Right lobe of liver (tissue), 6 donors: ENCODE results near the gene LAT. TPM values are rescaled to one million over a fixed set of nuclear protein-coding genes. Genes with fewer than 3 reads are reported as not detected.
A peak's percentile ranks its signal among the peaks of the same experiment; 100 is the strongest.

Experiments used
- ATAC-seq, 4 donors: fragments of 200-7000 bp; cut with Tn5 transposase; one replicate each; pipeline ENCODE4 v1.9.1; 2020; ENCODE audit warnings: mild to moderate bottlenecking in 4 of 4, moderate library complexity in 4 of 4
- DNase-seq, 3 donors: peaks; one replicate each; pipeline ENCODE4 v3.0.0-alpha.2; 2020
- H3K27ac ChIP-seq, 3 donors: fragments of 200-600 bp; one replicate each; pipeline ENCODE4 v1.8.0; 2022
- H3K27me3 ChIP-seq, 2 donors: fragments of 200-600 bp; one replicate each; pipeline ENCODE4 v1.8.0; 2022
- H3K36me3 ChIP-seq, 4 donors: fragments of 200-600 bp; sonication (generic) in 1 of 4; one replicate each; pipeline versions ENCODE4 v1.5.1 to v1.8.0; 2017 to 2022; ENCODE audit warnings: control low read depth in 1 of 4
- H3K4me1 ChIP-seq, 4 donors: fragments of 200-600 bp; sonication (generic) in 1 of 4; one replicate each; pipeline versions ENCODE4 v1.5.1 to v1.8.0; 2017 to 2022; ENCODE audit warnings: control low read depth in 1 of 4
- H3K4me3 ChIP-seq, 3 donors: fragments of 200-600 bp; one replicate each; pipeline ENCODE4 v1.8.0; 2022
- H3K9me3 ChIP-seq, 4 donors: fragments of 200-600 bp; sonication (generic) in 1 of 4; one replicate each; pipeline versions ENCODE4 v1.5.1 to v1.8.0; 2017 to 2022; ENCODE audit warnings: control low read depth in 1 of 4
- CTCF ChIP-seq, 4 donors: fragments of 200-600 bp in 3 of 4; fragments of 450-650 bp in 1 of 4; IDR thresholded peaks; one replicate each; pipeline versions ENCODE4 v1.5.1 to v1.8.0; 2016 to 2022; ENCODE audit warnings: antibody characterized with exemption in 4 of 4, mild to moderate bottlenecking in 2 of 4
- POLR2A ChIP-seq: fragments of 450-650 bp; IDR thresholded peaks from one replicate; pipeline ENCODE4 v1.6.1; 2017; ENCODE audit warnings: antibody characterized with exemption, mild to moderate bottlenecking
- WGBS: methylation state at CpG from one replicate; pipeline ENCODE4 v1.1.6; 2018; ENCODE audit warnings: low coverage, low lambda C conversion rate; ENCODE audit not compliant: insufficient coverage; ENCODE audit errors: missing lambda C conversion rate; 5-methylcytosine and 5-hydroxymethylcytosine counted together
- intact Hi-C, 2 donors: fragments of 100-400 bp; cut with DNase I; formaldehyde crosslinking; loops; one replicate each; pipeline versions ENCODE4 v1.11.2 to v1.14.1; 2022
- total RNA-seq, 6 experiments: library from RNA; depleted of rRNA in 2 of 6; stranded (reverse); fragments of >200 nt in 2 of 6; fragmentation: NEBNext Ultra II Directional in 3 of 6; extraction: Animal tissue kit (Norgen Biotek cat#: 25700) in 3 of 6; gene quantifications; one replicate each; pipeline versions ENCODE4 v1.1.0 to v1.2.4, GENCODE V29; 2016 to 2023
- donor health status: DM: no; HTN: yes; CAD: no.
- donor health status: DM: no; HTN: no; CAD: no.
- donor health status: DM: no; HTN: no; CAD: no.
- donor health status: DM: no; HTN: yes; CAD: no.
- donor health status: DM: no; HTN: yes; CAD: no.

Gene LAT
- total RNA-seq, 6 experiments from 2014 or later: 1.8 to 5.2 (median 3.1) TPM

GRCh38 chr16:29012913-29013553 is 28.2 kb downstream of the LAT start:
- Histone ChIP-seq H3K4me1 (peaks cover 0 to 17% (median 0%) of the 10 kb centered on the region in 4 donors), H3K27ac (peak overlapping the region in 1 of 3 donors; percentile 58), H3K4me3 (no peak overlapping the region), H3K9me3 (no peaks in the 10 kb centered on the region), H3K27me3 (no peaks in the 10 kb centered on the region), H3K36me3 (no peaks in the 10 kb centered on the region)
- 64% methylated on average over 9 of the region's 9 CpGs for WGBS
- ATAC-seq: no peak
- TF ChIP-seq CTCF (IDR thresholded peaks at IDR 0.05) (no peak), POLR2A (no peak)
- intact Hi-C loops: no loop called here
- DNase-seq: no peak

- no peak overlapping the region for H3K4me3 ChIP-seq
- H3K27ac ChIP-seq: peak overlapping the region in 1 of 3 donors; percentile 57
- no peaks in the 10 kb centered on the region for H3K27me3 ChIP-seq
- DNase-seq (no peak), ATAC-seq (peak; percentile 14 to 55 (median 40))
- no peaks in the 10 kb centered on the region for H3K36me3 ChIP-seq
- TF ChIP-seq CTCF (IDR thresholded peaks at IDR 0.05) (no peak), POLR2A (no peak)
- WGBS: 58% methylated on average over 3 of the region's 3 CpGs
- no peaks in the 10 kb centered on the region for H3K9me3 ChIP-seq
- peaks cover 0 to 17% (median 0%) of the 10 kb centered on the region in 4 donors for H3K4me1 ChIP-seq
- intact Hi-C loops: no loop called here
Observed at GRCh38 chr16:29014561-29015069, 29.8 kb downstream of the LAT start.

- Histone ChIP-seq H3K9me3 (no peaks in the 10 kb centered on the region), H3K4me1 (no peaks in the 10 kb centered on the region), H3K36me3 (no peaks in the 10 kb centered on the region), H3K27me3 (no peaks in the 10 kb centered on the region), H3K4me3 (no peak overlapping the region), H3K27ac (no peak overlapping the region)
- intact Hi-C loops: no loop called here
- 72% methylated on average over 4 of the region's 5 CpGs for WGBS
- no peak for ATAC-seq
- TF ChIP-seq POLR2A: no peak
- TF ChIP-seq CTCF (IDR thresholded peaks at IDR 0.05): no peak
- no peak for DNase-seq
Observed at GRCh38 chr16:29022196-29022595, 37.3 kb downstream of the LAT start.

GRCh38 chr16:29023279-29024277 is 38.7 kb downstream of the LAT start:
- no peaks in the 10 kb centered on the region for H3K4me1 ChIP-seq
- no peak for TF ChIP-seq CTCF (IDR thresholded peaks at IDR 0.05)
- TF ChIP-seq POLR2A: no peak
- H3K27ac ChIP-seq: no peak overlapping the region
- intact Hi-C loops: no loop called here
- DNase-seq: no peak
- no peak overlapping the region for H3K4me3 ChIP-seq
- no peaks in the 10 kb centered on the region for H3K36me3 ChIP-seq
- no peaks in the 10 kb centered on the region for H3K9me3 ChIP-seq
- 56% methylated on average over 8 of the region's 15 CpGs for WGBS
- no peaks in the 10 kb centered on the region for H3K27me3 ChIP-seq
- no peak for ATAC-seq
